ENCODE measurements around the gene SAP30. TPM values are rescaled to one million over a fixed set of nuclear protein-coding genes. Genes with fewer than 3 reads are reported as not detected.

The SAP30 gene
- 9.3 TPM for total RNA-seq

- no peak for TF ChIP-seq CTCF (IDR thresholded peaks at IDR 0.05)
- intact Hi-C loops (cut with DNase I) = loop anchor here (1.0 to 5.0 kb wide), 3 partner anchors 36 to 913 kb away; partner anchors contain the start of genes CEP44, FBXO8 and HMGB2
- peak; percentile 94 to 99 for DNase-seq (ENCODE audit: low spot score in 2 of 2)
- Histone ChIP-seq H3K4me3 (peak within 1 kb of the TSS; percentile 77 to 79), H3K27ac (peak within 1 kb of the TSS; percentile 92 to 97), H3K9me3 (no peaks in the 10 kb centered on the region), H3K36me3 (peaks cover 0 to 3% of the 10 kb centered on the region in 2 donors), H3K4me1 (peaks cover 3 to 21% of the 10 kb centered on the region in 2 donors), H3K27me3 (no peaks in the 10 kb centered on the region)
Measured at GRCh38 chr4:173370477-173371291, at the start of gene SAP30. Gene SAP30, plus strand, starts transcription at chr4:173370954. Its CDS starts 229 bp downstream, at chr4:173371183.

DNA sequence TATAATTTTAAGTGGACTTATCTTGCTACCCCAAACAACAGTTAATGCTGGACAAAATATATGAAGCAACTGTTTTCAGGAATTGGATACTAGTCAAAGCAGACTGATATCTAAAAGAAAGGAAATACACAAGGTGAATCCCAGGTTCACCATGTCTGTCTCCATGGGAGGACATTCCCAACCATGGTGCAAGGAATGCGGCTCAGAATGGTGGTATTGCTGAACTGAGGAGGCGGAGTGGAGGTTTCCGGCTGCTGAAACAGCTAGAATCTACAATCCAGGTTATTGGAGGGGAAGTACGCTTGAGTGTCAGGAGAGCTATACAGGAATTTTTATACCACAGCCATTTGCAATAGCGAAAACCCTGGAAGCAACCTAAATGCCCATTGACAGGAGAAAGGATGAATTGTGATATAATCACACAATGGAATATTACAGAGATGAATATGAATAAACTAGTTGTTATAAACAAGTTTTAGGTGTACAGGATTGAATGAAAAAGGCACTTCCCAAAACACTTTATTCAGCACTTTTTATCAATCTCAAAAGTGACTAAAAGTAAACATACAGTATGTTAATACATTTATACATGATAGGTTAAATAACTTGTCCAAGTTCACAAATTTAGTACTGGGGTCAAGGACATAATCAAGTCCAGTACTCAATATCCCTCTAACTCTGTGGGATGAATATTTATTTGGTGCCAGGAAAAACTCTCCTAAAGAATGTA, 45.6 kb upstream of the SAP30 start:
- Histone ChIP-seq H3K4me1 (peaks cover 0 to 2% of the 10 kb centered on the region in 2 donors), H3K9me3 (no peaks in the 10 kb centered on the region), H3K4me3 (no peak overlapping the region), H3K27ac (no peak overlapping the region), H3K36me3 (peaks cover 18 to 47% of the 10 kb centered on the region in 2 donors), H3K27me3 (no peaks in the 10 kb centered on the region)
- TF ChIP-seq CTCF (IDR thresholded peaks at IDR 0.05) = no peak
- intact Hi-C loops (cut with DNase I) = no loop called here
- DNase-seq (ENCODE audit: low spot score in 2 of 2) = no peak

DNA sequence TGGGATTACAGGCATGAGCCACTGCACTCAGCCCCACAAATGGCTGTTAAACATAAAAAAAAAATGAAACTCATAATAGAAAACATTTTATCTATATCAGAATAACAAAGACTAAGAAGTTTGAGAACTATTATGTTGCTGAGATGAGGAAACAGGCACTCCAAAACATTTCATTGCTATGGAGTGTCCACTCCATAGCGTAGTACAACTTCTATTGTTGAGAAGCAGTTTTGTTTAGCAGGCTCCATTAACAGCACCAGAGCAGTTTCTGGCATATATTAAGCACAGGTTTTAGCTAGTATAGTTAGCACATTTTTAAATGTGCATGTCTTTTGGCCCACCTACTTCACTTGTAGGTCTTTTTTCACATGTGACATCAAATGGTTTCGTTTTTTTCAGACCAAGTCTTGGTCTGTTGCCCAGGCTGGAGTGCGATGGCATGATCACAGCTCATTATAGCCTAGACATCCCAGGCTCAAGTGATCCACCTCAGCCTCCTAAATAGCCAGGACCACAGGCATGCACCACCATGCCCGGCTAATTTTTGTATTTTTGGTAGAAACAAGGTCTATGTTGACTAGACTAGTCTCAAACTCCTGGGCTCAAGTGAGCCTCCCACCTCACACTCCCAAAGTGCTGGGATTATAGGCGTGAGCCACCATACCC, 42.4 kb upstream of the SAP30 start:
- no peak overlapping the region for H3K4me3 ChIP-seq
- DNase-seq (ENCODE audit: low spot score in 2 of 2) = no peak
- TF ChIP-seq CTCF (IDR thresholded peaks at IDR 0.05) = no peak
- intact Hi-C loops (cut with DNase I) = no loop called here
- H3K9me3 ChIP-seq = no peaks in the 10 kb centered on the region
- H3K4me1 ChIP-seq = peaks cover 0 to 14% of the 10 kb centered on the region in 2 donors
- H3K27ac ChIP-seq = no peak overlapping the region
- H3K27me3 ChIP-seq = no peaks in the 10 kb centered on the region
- peaks cover 18 to 48% of the 10 kb centered on the region in 2 donors for H3K36me3 ChIP-seq

DNA sequence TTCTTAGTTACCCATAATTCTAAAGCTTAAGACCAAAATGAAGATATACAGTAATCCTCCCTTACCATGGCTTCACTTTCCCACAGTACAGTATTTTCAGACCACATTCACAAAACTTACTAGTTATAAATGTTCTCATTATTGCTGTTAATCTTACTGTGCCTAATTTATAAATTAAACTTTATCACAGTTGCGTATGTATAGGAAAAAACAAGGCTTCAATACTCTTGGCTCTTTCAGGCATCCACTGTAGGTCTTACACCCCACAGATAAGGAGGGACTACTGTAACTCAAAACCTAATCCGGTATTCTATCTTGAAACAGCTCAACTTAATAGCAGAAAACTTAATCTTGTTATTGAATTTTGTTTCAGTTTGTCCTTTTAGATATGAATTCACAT, 40.2 kb upstream of the SAP30 start:
- H3K4me1 ChIP-seq = peaks cover 0 to 17% of the 10 kb centered on the region in 2 donors
- intact Hi-C loops (cut with DNase I) = loop anchor here (5.0 kb wide), 2 partner anchors 162 to 197 kb away; no protein-coding TSS in a partner anchor
- peaks cover 18 to 45% of the 10 kb centered on the region in 2 donors for H3K36me3 ChIP-seq
- TF ChIP-seq CTCF (IDR thresholded peaks at IDR 0.05) = no peak
- no peaks in the 10 kb centered on the region for H3K9me3 ChIP-seq
- H3K27ac ChIP-seq = peak overlapping the region; percentile 8 to 11
- no peaks in the 10 kb centered on the region for H3K27me3 ChIP-seq
- H3K4me3 ChIP-seq = no peak overlapping the region
- DNase-seq (ENCODE audit: low spot score in 2 of 2) = no peak

- Histone ChIP-seq H3K36me3 (peaks cover 12 to 37% of the 10 kb centered on the region in 2 donors), H3K27ac (peak overlapping the region; percentile 93 to 98), H3K9me3 (no peaks in the 10 kb centered on the region), H3K4me1 (peaks cover 0 to 17% of the 10 kb centered on the region in 2 donors), H3K27me3 (no peaks in the 10 kb centered on the region), H3K4me3 (peak overlapping the region; percentile 97 to 99)
- intact Hi-C loops (cut with DNase I) = loop anchor here (5.0 kb wide), 2 partner anchors 160 to 195 kb away; no protein-coding TSS in a partner anchor
- no peak for TF ChIP-seq CTCF (IDR thresholded peaks at IDR 0.05)
- no peak for DNase-seq (ENCODE audit: low spot score in 2 of 2)
Measured at GRCh38 chr4:173332021-173332487, 38.7 kb upstream of the SAP30 start.

All from ascending aorta (tissue), 2 donors.